Measurements from ENCODE around the gene TMC2. TPM values are rescaled to one million over a fixed set of nuclear protein-coding genes. Genes with fewer than 3 reads are reported as not detected.
"Not testable (repeated sequence)": the region's sequence is repeated elsewhere in the genome, so short reads cannot be mapped to it uniquely, and the experiment has no call there.

The TMC2 gene
- polyA plus RNA-seq, 1 donor from 2014 or later = not detected

GRCh38 chr20:2520617-2521016 lies 15.8 kb upstream of the TMC2 start:
- Mint-ChIP-seq H3K4me1 (peaks cover 5 to 11% (median 8%) of the 10 kb centered on the region in 3 donors), H3K27me3 (peaks cover 3% of the 10 kb centered on the region), H3K9me3 (no peaks in the 10 kb centered on the region), H3K27ac (no peak overlapping the region), H3K4me3 (peak overlapping the region in 1 of 4 donors; percentile 41), H3K36me3 (no peaks in the 10 kb centered on the region)

- Mint-ChIP-seq H3K27ac (no peak overlapping the region), H3K9me3 (no peaks in the 10 kb centered on the region), H3K4me3 (no peak overlapping the region), H3K36me3 (no peaks in the 10 kb centered on the region), H3K27me3 (peaks cover 3% of the 10 kb centered on the region), H3K4me1 (peaks cover 5 to 11% (median 8%) of the 10 kb centered on the region in 3 donors)
Measured at GRCh38 chr20:2521369-2522305, 14.7 kb upstream of the TMC2 start.

GRCh38 chr20:2522826-2523429 lies 13.4 kb upstream of the TMC2 start:
- H3K27me3 Mint-ChIP-seq, H3K9me3 Mint-ChIP-seq, H3K27ac Mint-ChIP-seq, H3K36me3 Mint-ChIP-seq: not testable (repeated sequence)
- H3K4me3 Mint-ChIP-seq = peak overlapping the region in 2 of 4 donors; percentile 11 to 48
- H3K4me1 Mint-ChIP-seq = peaks cover 5 to 11% (median 8%) of the 10 kb centered on the region in 3 donors

GRCh38 chr20:2523919-2524708 lies 12.3 kb upstream of the TMC2 start:
- H3K9me3 Mint-ChIP-seq = no peaks in the 10 kb centered on the region
- H3K27me3 Mint-ChIP-seq = peaks cover 3% of the 10 kb centered on the region
- H3K4me1 Mint-ChIP-seq = peaks cover 5 to 11% (median 8%) of the 10 kb centered on the region in 3 donors
- peak overlapping the region; percentile 86 to 96 (median 94) for H3K4me3 Mint-ChIP-seq
- H3K27ac Mint-ChIP-seq = peak overlapping the region in 1 of 3 donors; percentile 71
- H3K36me3 Mint-ChIP-seq = no peaks in the 10 kb centered on the region

- H3K4me3 Mint-ChIP-seq = peak overlapping the region; percentile 86 to 96 (median 94)
- H3K27ac Mint-ChIP-seq = peak overlapping the region in 2 of 3 donors; percentile 23 to 85
- peaks cover 0 to 5% (median 0%) of the 10 kb centered on the region in 3 donors for H3K9me3 Mint-ChIP-seq
- peaks cover 3% of the 10 kb centered on the region for H3K27me3 Mint-ChIP-seq
- H3K4me1 Mint-ChIP-seq = peaks cover 5 to 13% (median 8%) of the 10 kb centered on the region in 3 donors
- no peaks in the 10 kb centered on the region for H3K36me3 Mint-ChIP-seq
Measured at GRCh38 chr20:2524709-2525506, 11.5 kb upstream of the TMC2 start.

- peak overlapping the region in 1 of 3 donors; percentile 11 for H3K27ac Mint-ChIP-seq
- H3K9me3 Mint-ChIP-seq, H3K36me3 Mint-ChIP-seq, H3K27me3 Mint-ChIP-seq: not testable (repeated sequence)
- H3K4me1 Mint-ChIP-seq = peaks cover 5 to 15% (median 8%) of the 10 kb centered on the region in 3 donors
- peak overlapping the region in 1 of 4 donors; percentile 78 for H3K4me3 Mint-ChIP-seq
Measured at GRCh38 chr20:2526218-2526583, 10.2 kb upstream of the TMC2 start.

GRCh38 chr20:2527762-2528161 lies 8.6 kb upstream of the TMC2 start:
- peaks cover 2 to 11% (median 8%) of the 10 kb centered on the region in 3 donors for H3K4me1 Mint-ChIP-seq
- peak overlapping the region in 1 of 4 donors; percentile 13 for H3K4me3 Mint-ChIP-seq
- H3K9me3 Mint-ChIP-seq = peaks cover 0 to 8% (median 0%) of the 10 kb centered on the region in 3 donors
- H3K27me3 Mint-ChIP-seq = peaks cover 3% of the 10 kb centered on the region
- H3K36me3 Mint-ChIP-seq = no peaks in the 10 kb centered on the region
- no peak overlapping the region for H3K27ac Mint-ChIP-seq

GRCh38 chr20:2528671-2529271 lies 7.6 kb upstream of the TMC2 start:
- Mint-ChIP-seq H3K4me3 (peak overlapping the region in 1 of 4 donors; percentile 15), H3K27ac (no peak overlapping the region), H3K9me3 (peaks cover 0 to 8% (median 0%) of the 10 kb centered on the region in 3 donors), H3K4me1 (peaks cover 2 to 11% (median 8%) of the 10 kb centered on the region in 3 donors), H3K27me3 (peaks cover under 1% of the 10 kb centered on the region), H3K36me3 (no peaks in the 10 kb centered on the region)

GRCh38 chr20:2533118-2533517 lies 3.3 kb upstream of the TMC2 start:
- H3K9me3 Mint-ChIP-seq = peaks cover 0 to 8% (median 0%) of the 10 kb centered on the region in 3 donors
- no peak overlapping the region for H3K27ac Mint-ChIP-seq
- no peak overlapping the region for H3K4me3 Mint-ChIP-seq
- peaks cover 0 to 4% (median 0%) of the 10 kb centered on the region in 3 donors for H3K4me1 Mint-ChIP-seq
- H3K27me3 Mint-ChIP-seq = peaks cover 8% of the 10 kb centered on the region
- H3K36me3 Mint-ChIP-seq = peaks cover 1% of the 10 kb centered on the region

- Mint-ChIP-seq H3K9me3 (no peaks in the 10 kb centered on the region), H3K36me3 (peaks cover 1% of the 10 kb centered on the region), H3K4me3 (no peak overlapping the region), H3K4me1 (no peaks in the 10 kb centered on the region), H3K27me3 (peaks cover 23% of the 10 kb centered on the region), H3K27ac (no peak overlapping the region)
Measured at GRCh38 chr20:2535711-2536559, 438 bp upstream of the TMC2 start.

- Mint-ChIP-seq H3K4me3 (peak overlapping the region in 1 of 4 donors; percentile 78), H3K27me3 (peaks cover 28% of the 10 kb centered on the region), H3K36me3 (peaks cover 1% of the 10 kb centered on the region), H3K9me3 (no peaks in the 10 kb centered on the region), H3K27ac (no peak overlapping the region), H3K4me1 (no peaks in the 10 kb centered on the region)
Measured at GRCh38 chr20:2537101-2537500, 728 bp downstream of the TMC2 start.

- Mint-ChIP-seq H3K4me3 (no peak overlapping the region), H3K4me1 (no peaks in the 10 kb centered on the region), H3K36me3 (peaks cover 1% of the 10 kb centered on the region), H3K27me3 (peaks cover 32% of the 10 kb centered on the region), H3K27ac (no peak overlapping the region), H3K9me3 (no peaks in the 10 kb centered on the region)
Measured at GRCh38 chr20:2538356-2538755, 2.0 kb downstream of the TMC2 start.

All from IgD-negative memory B cell (primary cell).